B cell (primary cell): Measurements from ENCODE around the gene CPM. TPM values are rescaled to one million over a fixed set of nuclear protein-coding genes. Genes with fewer than 3 reads are reported as not detected.

Experiments
- ATAC-seq: fragments of 200-7000 bp; cut with Tn5 transposase; one replicate; pipeline ENCODE4 v1.10.0; 2021; ENCODE audit warnings: low read depth, mild to moderate bottlenecking, moderate number of reproducible peaks, moderate library complexity
- CTCF ChIA-PET: fragments of 350-600 bp; sonication (Branson Sonifier 250); formaldehyde crosslinking; loops from one replicate; lab custom pipeline; 2021; ENCODE audit warnings: antibody characterized with exemption, inconsistent platforms; lab: Charles Lee
- POLR2A ChIA-PET: fragments of 350-600 bp; sonication (Branson Sonifier 250); formaldehyde crosslinking; loops from one replicate; lab custom pipeline; 2021; ENCODE audit warnings: antibody characterized with exemption; lab: Charles Lee
- DNase-seq: peaks from one replicate; pipeline ENCODE4 v3.0.0; 2013
- H2AFZ ChIP-seq: 2 replicates; pipeline ENCODE4 v1.6.1; 2012; ENCODE audit warnings: mild to moderate bottlenecking, low read depth, low read length; ENCODE audit not compliant: insufficient read depth, poor library complexity, severe bottlenecking
- H3K27ac ChIP-seq, 2 donors: 1 replicate in 1 of 2; 2 replicates in 1 of 2; pipeline ENCODE4 v1.5.1; 2012 to 2013; ENCODE audit warnings: low read length in 2 of 2, mild to moderate bottlenecking in 2 of 2, moderate library complexity in 1 of 2
- H3K27me3 ChIP-seq, 4 experiments: fragments of 200-600 bp in 1 of 4; sonication (generic) in 1 of 4; replicated peaks in 1 of 4; 1 replicate in 2 of 4; 2 replicates in 2 of 4; pipeline versions ENCODE4 v1.6.1 to v1.7.0; 2013 to 2016; ENCODE audit warnings: low read length in 3 of 4, mild to moderate bottlenecking in 2 of 4, mixed read lengths in 1 of 4, moderate library complexity in 1 of 4; ENCODE audit not compliant: insufficient read depth in 4 of 4, control insufficient read depth in 3 of 4; ENCODE audit errors: control extremely low read depth in 1 of 4
- H3K36me3 ChIP-seq, 2 experiments: replicated peaks in 1 of 2; 1 replicate in 1 of 2; 2 replicates in 1 of 2; pipeline versions ENCODE4 v1.6.1 to v1.7.1; 2013; ENCODE audit warnings: low read length in 1 of 2; ENCODE audit not compliant: insufficient read depth in 2 of 2, control insufficient read depth in 1 of 2; ENCODE audit errors: control extremely low read depth in 1 of 2, extremely low read depth in 1 of 2
- H3K4me1 ChIP-seq, 2 donors: fragments of 200-600 bp in 1 of 2; sonication (generic) in 1 of 2; 1 replicate in 1 of 2; 2 replicates in 1 of 2; pipeline versions ENCODE4 v1.5.1 to v1.6.1; 2013 to 2017; ENCODE audit warnings: low read length in 2 of 2; ENCODE audit not compliant: control insufficient read depth in 2 of 2, insufficient read depth in 2 of 2
- H3K4me2 ChIP-seq: replicated peaks from 2 replicates; pipeline ENCODE3; 2012; ENCODE audit warnings: mild to moderate bottlenecking, low read depth, low read length; ENCODE audit not compliant: poor library complexity, severe bottlenecking
- H3K4me3 ChIP-seq, 5 experiments: fragments of 200-600 bp in 1 of 5; sonication (generic) in 1 of 5; 1 replicate in 3 of 5; 2 replicates in 2 of 5; pipeline versions ENCODE4 v1.5.1 to v1.7.0; 2011 to 2016; ENCODE audit warnings: low read length in 4 of 5, mild to moderate bottlenecking in 4 of 5, low read depth in 2 of 5, control low read depth in 1 of 5, moderate library complexity in 1 of 5; ENCODE audit not compliant: insufficient read depth in 1 of 5; ENCODE audit errors: control extremely low read depth in 1 of 5, extremely low read depth in 1 of 5
- H3K79me2 ChIP-seq: fragments of 200-600 bp; sonication (generic); one replicate; pipeline ENCODE4 v1.6.0; 2016; ENCODE audit warnings: low read length; ENCODE audit not compliant: control insufficient read depth, insufficient read depth
- H3K9ac ChIP-seq: fragments of 200-600 bp; sonication (generic); 2 replicates; pipeline ENCODE4 v1.6.1; 2017; ENCODE audit warnings: mild to moderate bottlenecking, low read length, moderate library complexity
- H3K9me3 ChIP-seq, 3 donors: one replicate each; pipeline versions ENCODE4 v1.6.1 to v1.7.1; 2013; ENCODE audit warnings: low read length in 2 of 3; ENCODE audit not compliant: control insufficient read depth in 2 of 3, insufficient read depth in 1 of 3; ENCODE audit errors: control extremely low read depth in 1 of 3
- H4K20me1 ChIP-seq: 2 replicates; pipeline ENCODE4 v1.6.0; 2012; ENCODE audit warnings: mild to moderate bottlenecking, low read length; ENCODE audit not compliant: insufficient read depth, control insufficient read depth, poor library complexity, severe bottlenecking
- H3K27ac Mint-ChIP-seq: one replicate; pipeline ENCODE4 v1.8.0; 2021; ENCODE audit warnings: mixed read lengths
- H3K27me3 Mint-ChIP-seq: one replicate; pipeline ENCODE4 v1.8.0; 2021; ENCODE audit warnings: mixed read lengths
- H3K4me1 Mint-ChIP-seq: one replicate; pipeline ENCODE4 v1.8.0; 2021; ENCODE audit warnings: mixed read lengths
- H3K4me3 Mint-ChIP-seq: one replicate; pipeline ENCODE4 v1.8.0; 2021; ENCODE audit warnings: mixed read lengths
- H3K9me3 Mint-ChIP-seq: one replicate; pipeline ENCODE4 v1.8.0; 2022; ENCODE audit warnings: mixed read lengths; ENCODE audit not compliant: insufficient read depth
- EZH2 ChIP-seq: IDR thresholded peaks from 2 replicates; pipeline ENCODE4 v1.6.1; 2012; ENCODE audit warnings: borderline replicate concordance, low read depth, mild to moderate bottlenecking, moderate library complexity, low read length; ENCODE audit not compliant: insufficient read depth, poor library complexity, severe bottlenecking
- WGBS: methylation state at CpG from one replicate; pipeline ENCODE4 v1.1.5; 2013; ENCODE audit warnings: missing lambda C conversion rate; ENCODE audit not compliant: insufficient coverage; 5-methylcytosine and 5-hydroxymethylcytosine counted together
- intact Hi-C: fragments of 100-400 bp; cut with micrococcal nuclease; formaldehyde crosslinking; loops from one replicate; pipeline ENCODE4 v1.10.0; 2022
- polyA plus RNA-seq: library from polyadenylated mRNA; depleted of rRNA; stranded (reverse); fragments of >200 nt; gene quantifications from 2 replicates; pipeline ENCODE4 v1.2.3, GENCODE V29; 2012
- total RNA-seq, 2 donors: library from RNA; stranded (reverse); fragments of 120-200 nt in 1 of 2; gene quantifications; 1 replicate in 1 of 2; 2 replicates in 1 of 2; pipeline versions ENCODE4 v1.2.3 to v1.2.4, GENCODE V29; 2013 to 2022
- TF ChIP-seq, protein P1 (sequence below): fragments of 200-600 bp; IDR thresholded peaks from one replicate; pipeline ENCODE4 v1.8.0; 2022; ENCODE audit warnings: antibody characterized with exemption, mild to moderate bottlenecking

Gene CPM
- total and polyA plus RNA-seq, 2 donors (not counting 1 experiment from before 2014, with no cell fraction given) = 1.2 to 5.0 TPM

DNA sequence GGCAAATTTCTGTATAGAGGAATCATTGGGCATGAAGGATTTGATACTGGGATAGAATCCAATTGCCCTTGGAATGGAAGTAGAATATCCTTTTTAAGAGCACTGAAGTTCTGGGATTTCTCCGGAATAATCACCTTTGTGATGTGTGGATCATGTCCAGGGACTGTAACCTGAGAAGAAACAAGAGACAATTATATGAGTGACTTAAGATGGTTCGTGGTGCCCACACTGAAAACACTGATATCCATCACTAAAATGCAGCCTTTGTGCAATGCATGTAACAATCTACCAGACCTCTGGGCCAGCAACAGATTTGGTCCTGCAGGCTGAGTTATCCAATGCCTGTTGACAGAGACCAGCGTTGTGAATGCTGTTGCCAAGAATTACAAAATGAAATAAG is 76.5 kb downstream of the CPM start:
- no peak overlapping the region for H3K4me2 ChIP-seq
- WGBS = 86% methylated on average over 1 of the region's 3 CpGs
- peaks cover 4% of the 10 kb centered on the region for H3K4me1 Mint-ChIP-seq
- H3K4me1 ChIP-seq = no peaks in the 10 kb centered on the region
- H3K27me3 Mint-ChIP-seq = no peaks in the 10 kb centered on the region
- TF ChIP-seq EZH2 = no peak
- TF ChIP-seq, protein P1, sequence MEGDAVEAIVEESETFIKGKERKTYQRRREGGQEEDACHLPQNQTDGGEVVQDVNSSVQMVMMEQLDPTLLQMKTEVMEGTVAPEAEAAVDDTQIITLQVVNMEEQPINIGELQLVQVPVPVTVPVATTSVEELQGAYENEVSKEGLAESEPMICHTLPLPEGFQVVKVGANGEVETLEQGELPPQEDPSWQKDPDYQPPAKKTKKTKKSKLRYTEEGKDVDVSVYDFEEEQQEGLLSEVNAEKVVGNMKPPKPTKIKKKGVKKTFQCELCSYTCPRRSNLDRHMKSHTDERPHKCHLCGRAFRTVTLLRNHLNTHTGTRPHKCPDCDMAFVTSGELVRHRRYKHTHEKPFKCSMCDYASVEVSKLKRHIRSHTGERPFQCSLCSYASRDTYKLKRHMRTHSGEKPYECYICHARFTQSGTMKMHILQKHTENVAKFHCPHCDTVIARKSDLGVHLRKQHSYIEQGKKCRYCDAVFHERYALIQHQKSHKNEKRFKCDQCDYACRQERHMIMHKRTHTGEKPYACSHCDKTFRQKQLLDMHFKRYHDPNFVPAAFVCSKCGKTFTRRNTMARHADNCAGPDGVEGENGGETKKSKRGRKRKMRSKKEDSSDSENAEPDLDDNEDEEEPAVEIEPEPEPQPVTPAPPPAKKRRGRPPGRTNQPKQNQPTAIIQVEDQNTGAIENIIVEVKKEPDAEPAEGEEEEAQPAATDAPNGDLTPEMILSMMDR = no peak
- ATAC-seq = no peak
- no peak overlapping the region for H3K27ac ChIP-seq
- H3K9me3 Mint-ChIP-seq = no peaks in the 10 kb centered on the region
- H2AFZ ChIP-seq = no peak overlapping the region
- H3K27me3 ChIP-seq = no peaks in the 10 kb centered on the region
- no peaks in the 10 kb centered on the region for H4K20me1 ChIP-seq
- no peak overlapping the region for H3K4me3 Mint-ChIP-seq
- H3K36me3 ChIP-seq = peaks cover 0 to 2% of the 10 kb centered on the region in 2 experiments
- no peaks in the 10 kb centered on the region for H3K9me3 ChIP-seq
- POLR2A ChIA-PET = no interaction called here
- DNase-seq = no peak
- no peak overlapping the region for H3K27ac Mint-ChIP-seq
- intact Hi-C loops = no loop called here
- CTCF ChIA-PET = no interaction called here
- no peak overlapping the region for H3K9ac ChIP-seq
- no peak overlapping the region for H3K4me3 ChIP-seq
- H3K79me2 ChIP-seq = no peaks in the 10 kb centered on the region

DNA sequence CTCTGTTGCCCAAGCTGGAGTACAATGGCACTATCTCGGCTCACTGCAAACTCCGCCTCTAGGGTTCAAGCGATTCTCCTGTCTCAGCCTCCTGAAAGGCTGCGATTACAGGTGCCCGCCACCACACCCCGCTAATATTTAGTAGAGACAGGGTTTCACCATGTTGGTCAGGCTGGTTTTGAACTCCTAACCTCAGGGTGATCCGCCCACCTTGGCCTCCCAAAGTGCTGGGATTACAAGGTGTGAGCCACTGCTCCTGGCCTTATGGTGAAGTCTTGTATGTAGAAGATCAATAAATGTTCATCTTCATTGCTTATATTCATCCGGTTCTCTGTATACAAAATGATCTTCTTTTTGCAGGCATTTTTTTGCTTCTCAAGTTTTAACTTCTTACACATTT is 77.2 kb downstream of the CPM start:
- H3K9me3 ChIP-seq = no peaks in the 10 kb centered on the region
- Mint-ChIP-seq H3K27me3 (no peaks in the 10 kb centered on the region), H3K4me3 (no peak overlapping the region), H3K27ac (no peak overlapping the region), H3K4me1 (no peaks in the 10 kb centered on the region), H3K9me3 (no peaks in the 10 kb centered on the region)
- no peak for ATAC-seq
- H3K9ac ChIP-seq = no peak overlapping the region
- H3K27me3 ChIP-seq = no peaks in the 10 kb centered on the region
- no peaks in the 10 kb centered on the region for H3K4me1 ChIP-seq
- DNase-seq = no peak
- no peaks in the 10 kb centered on the region for H4K20me1 ChIP-seq
- ChIA-PET CTCF (no interaction called here), POLR2A (no interaction called here)
- intact Hi-C loops = no loop called here
- no peak overlapping the region for H2AFZ ChIP-seq
- 100% methylated on average over 4 of the region's 8 CpGs for WGBS
- no peak overlapping the region for H3K4me3 ChIP-seq
- no peak overlapping the region for H3K4me2 ChIP-seq
- TF ChIP-seq, protein P1 = no peak
- no peak for TF ChIP-seq EZH2
- H3K79me2 ChIP-seq = no peaks in the 10 kb centered on the region
- no peak overlapping the region for H3K27ac ChIP-seq
- peaks cover 0 to 2% of the 10 kb centered on the region in 2 experiments for H3K36me3 ChIP-seq
